ENCODE results near the gene TMEM126B. TPM values are rescaled to one million over a fixed set of nuclear protein-coding genes. Genes with fewer than 3 reads are reported as not detected.
A peak's percentile ranks its signal among the peaks of the same experiment; 100 is the strongest.

Gene TMEM126B
- total and polyA plus RNA-seq, 12 donors: 39.9 to 125 (median 62.0) TPM

DNA sequence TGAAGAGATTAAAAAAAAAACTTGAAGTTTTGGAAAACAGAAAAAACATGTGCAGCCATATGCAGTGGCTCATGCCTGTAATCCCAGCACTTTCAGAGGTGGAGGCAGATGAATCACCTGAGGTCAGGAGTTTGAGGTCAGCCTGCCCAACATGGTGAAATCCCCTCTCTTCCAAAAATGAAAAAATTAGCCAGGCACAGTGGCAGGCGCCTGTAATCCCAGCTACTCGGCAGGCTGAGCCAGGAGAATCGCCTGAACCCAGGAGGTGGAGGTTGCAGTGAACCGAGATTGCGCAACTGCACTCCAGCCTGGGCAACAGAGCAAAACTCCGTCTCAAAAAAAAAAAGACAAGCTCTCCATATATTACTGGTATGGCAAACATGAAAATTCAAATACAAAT lies 8.9 kb upstream of the TMEM126B start:
- intact Hi-C loops (cut with DNase I): no loop called here
- TF ChIP-seq, protein P1, sequence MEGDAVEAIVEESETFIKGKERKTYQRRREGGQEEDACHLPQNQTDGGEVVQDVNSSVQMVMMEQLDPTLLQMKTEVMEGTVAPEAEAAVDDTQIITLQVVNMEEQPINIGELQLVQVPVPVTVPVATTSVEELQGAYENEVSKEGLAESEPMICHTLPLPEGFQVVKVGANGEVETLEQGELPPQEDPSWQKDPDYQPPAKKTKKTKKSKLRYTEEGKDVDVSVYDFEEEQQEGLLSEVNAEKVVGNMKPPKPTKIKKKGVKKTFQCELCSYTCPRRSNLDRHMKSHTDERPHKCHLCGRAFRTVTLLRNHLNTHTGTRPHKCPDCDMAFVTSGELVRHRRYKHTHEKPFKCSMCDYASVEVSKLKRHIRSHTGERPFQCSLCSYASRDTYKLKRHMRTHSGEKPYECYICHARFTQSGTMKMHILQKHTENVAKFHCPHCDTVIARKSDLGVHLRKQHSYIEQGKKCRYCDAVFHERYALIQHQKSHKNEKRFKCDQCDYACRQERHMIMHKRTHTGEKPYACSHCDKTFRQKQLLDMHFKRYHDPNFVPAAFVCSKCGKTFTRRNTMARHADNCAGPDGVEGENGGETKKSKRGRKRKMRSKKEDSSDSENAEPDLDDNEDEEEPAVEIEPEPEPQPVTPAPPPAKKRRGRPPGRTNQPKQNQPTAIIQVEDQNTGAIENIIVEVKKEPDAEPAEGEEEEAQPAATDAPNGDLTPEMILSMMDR (IDR thresholded peaks at IDR 0.05): no peak
- TF ChIP-seq POLR2A (IDR thresholded peaks at IDR 0.05): no peak
- Histone ChIP-seq H3K27ac (no peak overlapping the region), H3K36me3 (replicated peaks in 1 of 2) (no peaks in the 10 kb centered on the region), H3K9me3 (replicated peaks in 1 of 3) (no peaks in the 10 kb centered on the region), H3K4me3 (no peak overlapping the region), H3K27me3 (no peaks in the 10 kb centered on the region), H3K4me1 (replicated peaks in 1 of 2) (no peaks in the 10 kb centered on the region)
- WGBS, 4 donors: 79 to 82% (median 80%) methylated on average over 6 of the region's 6 CpGs
- DNase-seq: peak in 5 of 7 donors; percentile 15 to 49 (median 31)

DNA sequence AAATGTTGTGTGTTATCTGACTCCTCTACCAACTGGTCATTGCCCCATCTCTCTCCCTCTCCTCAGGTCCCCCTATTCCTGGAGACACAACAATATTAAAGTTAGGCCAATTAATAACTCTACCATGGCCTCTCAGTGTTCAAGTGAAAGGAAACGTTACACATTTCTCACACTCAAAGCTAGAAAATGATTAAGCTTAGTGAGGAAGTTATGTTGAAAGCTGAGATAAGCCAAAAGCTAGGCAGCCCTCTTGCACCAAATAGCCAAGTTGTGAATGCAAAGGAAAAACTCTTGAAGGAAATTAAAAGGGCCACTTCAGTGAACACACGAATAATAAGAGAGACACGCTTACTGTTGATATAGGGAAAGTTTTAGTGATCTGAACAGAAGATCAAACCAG lies 8.1 kb upstream of the TMEM126B start:
- H3K27ac ChIP-seq: no peak overlapping the region
- H3K4me1 ChIP-seq (replicated peaks in 1 of 2): peaks cover 0 to 5% of the 10 kb centered on the region in 2 donors
- H3K27me3 ChIP-seq: no peaks in the 10 kb centered on the region
- H3K36me3 ChIP-seq (replicated peaks in 1 of 2): no peaks in the 10 kb centered on the region
- H3K4me3 ChIP-seq: no peak overlapping the region
- WGBS, 4 donors: 78 to 91% (median 86%) methylated on average over 3 of the region's 3 CpGs
- DNase-seq: no peak
- intact Hi-C loops (cut with DNase I): no loop called here
- no peaks in the 10 kb centered on the region for H3K9me3 ChIP-seq (replicated peaks in 1 of 3)
- no peak for TF ChIP-seq POLR2A (IDR thresholded peaks at IDR 0.05)
- TF ChIP-seq, protein P1 (IDR thresholded peaks at IDR 0.05): no peak

DNA sequence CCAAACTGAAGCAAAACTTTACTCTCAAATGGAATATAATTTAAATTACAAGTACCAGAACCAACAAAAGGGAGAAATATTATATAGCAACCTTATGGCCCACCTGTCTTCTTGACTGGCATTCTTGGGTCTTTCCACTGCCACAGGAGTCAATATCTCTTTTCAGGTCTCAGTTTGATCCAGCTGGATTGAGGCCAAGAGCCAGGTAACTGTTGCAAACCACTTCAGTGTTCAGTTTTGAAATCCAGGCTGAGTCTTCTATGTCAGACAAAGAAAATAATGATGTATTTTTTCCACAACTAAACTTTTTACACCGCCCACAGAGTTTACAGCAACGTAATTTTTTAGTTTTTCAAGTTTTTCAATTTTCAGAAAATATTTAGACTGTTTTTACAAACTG lies 1.9 kb upstream of the TMEM126B start:
- peak in 5 of 7 donors; percentile 5 to 43 (median 26) for DNase-seq
- TF ChIP-seq, protein P1 (IDR thresholded peaks at IDR 0.05): no peak
- TF ChIP-seq POLR2A (IDR thresholded peaks at IDR 0.05): no peak
- peaks cover 10 to 35% of the 10 kb centered on the region in 2 donors for H3K4me1 ChIP-seq (replicated peaks in 1 of 2)
- peak overlapping the region in 1 of 5 donors; percentile 77 for H3K27ac ChIP-seq
- intact Hi-C loops (cut with DNase I): loop anchor here in 1 of 2 donors (5.0 kb wide), 1 partner anchor 36 kb away; no protein-coding TSS in a partner anchor
- 33 to 55% (median 45%) methylated on average over 2 of the region's 2 CpGs for WGBS, 4 donors
- H3K4me3 ChIP-seq: peak overlapping the region in 2 of 4 donors; percentile 65 to 79
- H3K36me3 ChIP-seq (replicated peaks in 1 of 2): no peaks in the 10 kb centered on the region
- H3K27me3 ChIP-seq: no peaks in the 10 kb centered on the region
- no peaks in the 10 kb centered on the region for H3K9me3 ChIP-seq (replicated peaks in 1 of 3)

DNA sequence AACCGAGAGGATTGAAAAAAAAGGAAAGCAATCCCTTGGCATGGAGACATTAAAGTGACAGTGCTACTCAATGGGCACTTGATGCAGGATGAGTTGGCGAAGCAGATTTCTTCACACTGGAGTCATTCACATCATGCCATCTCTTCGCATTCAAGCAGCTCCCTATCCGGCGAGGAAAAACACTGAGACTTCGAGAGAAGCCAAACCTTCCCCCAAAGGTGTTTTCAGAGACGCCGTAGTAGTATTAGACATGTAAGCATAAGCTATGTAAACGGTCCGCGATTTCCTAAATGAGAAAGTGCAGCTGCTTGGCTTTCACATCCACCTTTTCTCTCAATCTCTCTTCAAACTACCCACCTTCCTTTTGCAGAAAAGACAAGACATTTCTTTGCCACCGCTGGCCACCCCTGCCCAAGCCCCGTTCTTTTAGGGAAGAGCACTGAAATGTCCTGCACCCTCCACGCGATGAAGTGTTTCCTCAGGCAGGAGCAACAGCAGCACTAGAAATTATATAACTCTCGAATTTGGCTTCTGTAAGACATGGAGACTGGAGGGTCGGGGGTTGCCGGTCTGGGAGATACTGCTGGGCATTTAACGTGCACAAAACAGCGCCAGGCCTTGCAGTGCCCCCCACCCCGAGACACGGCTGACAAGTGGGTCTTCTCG lies 928 bp upstream of the TMEM126B start, which contains the start of gene DLG2:
DLG2 (minus strand) TSS at position 13 of the 666 bp plus-strand sequence.
- TF ChIP-seq, protein P1 (IDR thresholded peaks at IDR 0.05): no peak
- TF ChIP-seq POLR2A (IDR thresholded peaks at IDR 0.05): no peak
- H3K4me3 ChIP-seq: peak within 1 kb of the TSS in 3 of 4 donors; percentile 57 to 79 (median 65)
- no peaks in the 10 kb centered on the region for H3K27me3 ChIP-seq
- WGBS, 4 donors: 0 to 1% (median 1%) methylated on average over 16 to 23 of the region's 23 CpGs
- no peaks in the 10 kb centered on the region for H3K36me3 ChIP-seq (replicated peaks in 1 of 2)
- peak within 1 kb of the TSS; percentile 74 to 95 (median 80) for H3K27ac ChIP-seq
- no peaks in the 10 kb centered on the region for H3K9me3 ChIP-seq (replicated peaks in 1 of 3)
- DNase-seq: peak; percentile 25 to 57 (median 34)
- intact Hi-C loops (cut with DNase I): loop anchor here in 1 of 2 donors (5.0 kb wide), 1 partner anchor 35 kb away; no protein-coding TSS in a partner anchor
- H3K4me1 ChIP-seq (replicated peaks in 1 of 2): peaks cover 10 to 35% of the 10 kb centered on the region in 2 donors
